ENCODE results near the gene GRIK4. TPM values are rescaled to one million over a fixed set of nuclear protein-coding genes. Genes with fewer than 3 reads are reported as not detected.

The GRIK4 gene
- total RNA-seq, 2 experiments from 2014 or later: not detected

DNA sequence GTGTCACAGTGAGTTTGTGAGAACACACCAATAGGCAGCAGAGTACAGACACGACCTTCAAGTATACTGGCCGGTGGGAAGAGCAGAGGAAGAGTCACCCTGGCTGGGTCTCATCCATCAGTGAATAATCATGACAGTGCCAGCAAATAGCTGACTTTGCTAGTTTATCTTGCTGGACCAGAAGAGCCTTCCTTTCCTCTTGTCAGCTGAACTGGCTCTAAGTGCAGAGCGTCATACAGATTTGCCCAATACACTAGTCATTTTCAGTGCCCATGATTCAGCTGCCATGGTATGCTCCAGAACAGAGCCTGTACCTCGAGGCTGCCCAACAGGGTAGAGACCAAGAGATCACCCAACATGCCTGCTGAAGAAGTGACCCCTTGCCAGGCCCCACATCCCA, 429.5 kb downstream of the GRIK4 start:
- Mint-ChIP-seq H3K9me3 (ENCODE audit: insufficient read depth) (peaks cover 7% of the 10 kb centered on the region), H3K36me3 (ENCODE audit: low read depth) (no peaks in the 10 kb centered on the region), H3K4me1 (ENCODE audit: low read depth) (no peaks in the 10 kb centered on the region), H3K4me3 (no peak overlapping the region), H3K27ac (no peak overlapping the region), H3K27me3 (ENCODE audit: low read depth) (peaks cover 7% of the 10 kb centered on the region)
- no peak for ATAC-seq
- no peak for DNase-seq
- ChIA-PET CTCF (no interaction called here), POLR2A (no interaction called here)

DNA sequence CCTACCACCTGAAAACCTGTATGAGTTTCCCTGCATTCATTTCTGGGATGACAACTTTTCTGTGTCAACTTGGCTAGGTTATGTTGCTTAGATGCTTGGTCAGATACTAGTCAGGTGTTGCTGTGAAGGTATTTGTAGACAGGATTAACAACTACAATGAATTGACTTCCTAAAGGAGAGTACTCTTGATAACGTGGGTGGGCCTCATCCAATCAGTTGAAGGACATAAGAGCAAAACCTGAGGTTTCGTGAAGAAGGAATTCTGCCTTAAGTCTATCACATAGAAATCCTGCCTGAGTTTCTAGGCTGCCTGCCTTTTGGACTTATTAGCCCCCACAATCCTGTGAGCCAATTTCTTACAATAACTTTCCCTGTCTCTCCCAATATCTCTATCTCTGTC, 431.2 kb downstream of the GRIK4 start:
- POLR2A ChIA-PET: no interaction called here
- CTCF ChIA-PET: no interaction called here
- peaks cover 7% of the 10 kb centered on the region for H3K9me3 Mint-ChIP-seq (ENCODE audit: insufficient read depth)
- H3K27ac Mint-ChIP-seq: no peak overlapping the region
- no peaks in the 10 kb centered on the region for H3K4me1 Mint-ChIP-seq (ENCODE audit: low read depth)
- no peaks in the 10 kb centered on the region for H3K36me3 Mint-ChIP-seq (ENCODE audit: low read depth)
- DNase-seq: no peak
- H3K27me3 Mint-ChIP-seq (ENCODE audit: low read depth): peaks cover 6% of the 10 kb centered on the region
- no peak for ATAC-seq
- no peak overlapping the region for H3K4me3 Mint-ChIP-seq

DNA sequence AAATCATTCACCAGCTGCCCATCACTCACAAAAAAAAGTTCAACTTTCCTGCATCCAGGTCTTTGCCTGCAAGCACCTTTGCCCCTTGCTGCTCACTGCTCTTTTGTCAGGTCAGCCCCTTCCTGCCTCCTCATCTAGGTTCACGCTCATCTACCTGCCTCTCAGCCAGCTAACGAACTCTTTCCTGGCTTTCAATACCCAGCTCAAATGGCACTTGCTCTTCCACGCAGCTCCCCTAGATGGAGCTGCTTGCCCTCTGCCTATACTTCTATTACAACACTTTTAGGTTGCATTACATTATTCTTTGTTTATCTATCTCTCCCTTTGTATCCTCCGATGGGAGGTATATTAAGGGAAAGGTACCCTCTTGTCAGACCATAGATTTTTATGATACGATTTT, 433.5 kb downstream of the GRIK4 start:
- Mint-ChIP-seq H3K27ac (no peak overlapping the region), H3K4me1 (ENCODE audit: low read depth) (no peaks in the 10 kb centered on the region), H3K4me3 (no peak overlapping the region), H3K36me3 (ENCODE audit: low read depth) (no peaks in the 10 kb centered on the region), H3K9me3 (ENCODE audit: insufficient read depth) (peaks cover 7% of the 10 kb centered on the region), H3K27me3 (ENCODE audit: low read depth) (peaks cover 3% of the 10 kb centered on the region)
- ATAC-seq (no peak), DNase-seq (no peak)
- ChIA-PET POLR2A (interaction anchor here (0.6 kb wide), 1 partner anchor 997 kb away, joined by 3 read pairs; no protein-coding TSS in a partner anchor), CTCF (interaction anchor here (0.9 to 3.1 kb wide), 2 partner anchors 41 to 250 kb away, joined by 4 to 19 read pairs; no protein-coding TSS in a partner anchor)

DNA sequence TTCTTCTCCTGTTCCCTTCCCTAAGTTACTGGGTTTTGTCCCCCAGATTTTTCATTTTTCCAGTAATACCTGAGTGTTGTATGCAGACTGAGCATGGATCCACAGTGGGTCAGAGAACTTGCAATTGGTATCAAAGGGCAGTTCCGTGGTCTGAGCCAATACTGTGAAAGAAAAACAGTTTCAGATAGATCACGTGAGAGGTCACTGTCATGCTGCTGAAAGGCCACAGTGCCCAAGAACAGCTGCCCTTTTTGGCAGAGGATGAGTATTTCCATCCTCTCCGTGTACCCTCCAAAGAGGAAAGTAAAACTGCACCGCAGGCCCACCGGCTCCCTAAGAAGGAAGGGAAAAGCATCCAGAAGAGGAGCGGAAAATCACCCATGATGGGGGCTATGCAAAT, 439.3 kb downstream of the GRIK4 start:
- H3K27ac Mint-ChIP-seq: no peak overlapping the region
- ATAC-seq (no peak), DNase-seq (no peak)
- H3K36me3 Mint-ChIP-seq (ENCODE audit: low read depth): no peaks in the 10 kb centered on the region
- H3K9me3 Mint-ChIP-seq (ENCODE audit: insufficient read depth): no peaks in the 10 kb centered on the region
- H3K4me3 Mint-ChIP-seq: no peak overlapping the region
- CTCF ChIA-PET: no interaction called here
- H3K4me1 Mint-ChIP-seq (ENCODE audit: low read depth): peaks cover 6% of the 10 kb centered on the region
- H3K27me3 Mint-ChIP-seq (ENCODE audit: low read depth): peaks cover 8% of the 10 kb centered on the region
- POLR2A ChIA-PET: no interaction called here

DNA sequence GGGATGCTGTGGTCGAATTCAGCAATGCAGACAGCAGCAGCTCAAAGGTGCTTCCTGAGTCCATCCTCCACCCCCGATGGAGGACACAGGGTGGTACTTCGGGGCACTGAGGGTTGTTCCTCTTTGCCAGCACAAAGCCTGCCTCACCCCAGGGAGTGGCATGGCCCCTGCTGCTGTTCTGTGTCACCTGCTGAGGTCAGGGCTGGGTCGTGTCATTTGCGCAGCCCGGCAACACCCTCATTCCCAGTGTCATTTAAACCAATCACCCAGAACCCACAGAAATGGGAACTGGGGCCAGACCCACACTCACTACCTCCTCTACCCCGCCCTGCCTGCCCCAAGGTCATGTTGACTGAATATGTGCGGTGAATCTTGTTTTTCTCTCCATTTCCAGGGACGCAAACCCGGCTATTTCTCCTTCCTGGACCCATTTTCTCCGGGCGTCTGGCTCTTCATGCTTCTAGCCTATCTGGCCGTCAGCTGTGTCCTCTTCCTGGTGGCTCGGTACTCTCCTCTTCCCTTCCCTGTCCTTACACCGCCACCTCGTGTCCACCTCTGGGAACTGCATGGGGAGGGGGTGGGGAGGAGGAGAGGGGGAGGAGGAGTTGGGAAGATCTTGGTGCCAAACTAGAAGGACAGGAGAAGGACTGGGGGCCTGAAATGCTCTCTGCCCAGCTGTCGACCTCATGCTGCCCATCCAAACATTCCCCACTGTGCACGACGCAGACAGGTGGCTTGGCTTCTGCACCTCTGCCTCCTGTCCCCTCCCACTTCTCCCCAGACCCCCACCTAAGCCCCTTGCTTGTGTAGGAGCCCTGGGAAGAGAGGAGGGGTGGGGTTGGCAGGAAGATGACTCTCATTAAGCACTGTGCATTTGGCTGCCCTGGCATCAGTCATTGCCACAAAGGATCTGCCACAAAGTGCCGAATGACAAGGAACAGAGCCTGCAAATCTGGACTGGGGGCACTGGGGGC, 441.2 kb downstream of the GRIK4 start:
- peaks cover 8% of the 10 kb centered on the region for H3K27me3 Mint-ChIP-seq (ENCODE audit: low read depth)
- DNase-seq (peak; percentile 58), ATAC-seq (peak; percentile 74)
- POLR2A ChIA-PET: no interaction called here
- H3K4me3 Mint-ChIP-seq: peak overlapping the region; percentile 29
- no peaks in the 10 kb centered on the region for H3K36me3 Mint-ChIP-seq (ENCODE audit: low read depth)
- CTCF ChIA-PET: interaction anchor here (0.9 to 1.5 kb wide), 3 partner anchors 16 to 90 kb away, joined by 3 to 5 read pairs (median 5); no protein-coding TSS in a partner anchor
- peaks cover 18% of the 10 kb centered on the region for H3K4me1 Mint-ChIP-seq (ENCODE audit: low read depth)
- no peak overlapping the region for H3K27ac Mint-ChIP-seq
- no peaks in the 10 kb centered on the region for H3K9me3 Mint-ChIP-seq (ENCODE audit: insufficient read depth)

DNA sequence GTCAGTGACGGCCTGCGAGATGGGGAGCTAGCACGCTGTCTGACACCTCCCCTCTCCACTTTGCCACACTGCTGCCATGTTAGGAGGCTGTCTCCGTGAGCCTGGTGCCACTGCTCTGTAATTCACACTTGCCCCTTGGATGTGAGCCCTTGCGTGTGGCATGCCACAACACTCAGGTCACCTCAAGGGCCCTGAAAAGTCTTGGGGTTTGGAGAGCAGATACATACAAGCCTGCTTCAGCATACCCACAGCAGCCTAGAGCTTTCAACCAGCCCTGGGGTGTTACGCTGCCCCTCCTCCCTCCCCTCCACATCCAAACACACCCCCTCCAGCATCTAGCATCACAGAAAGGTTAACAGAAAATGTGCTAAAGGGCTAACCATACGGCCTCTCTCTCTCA, 442.8 kb downstream of the GRIK4 start:
- Mint-ChIP-seq H3K27me3 (ENCODE audit: low read depth) (peaks cover 8% of the 10 kb centered on the region), H3K4me1 (ENCODE audit: low read depth) (peaks cover 20% of the 10 kb centered on the region), H3K4me3 (no peak overlapping the region), H3K9me3 (ENCODE audit: insufficient read depth) (no peaks in the 10 kb centered on the region), H3K36me3 (ENCODE audit: low read depth) (no peaks in the 10 kb centered on the region), H3K27ac (no peak overlapping the region)
- DNase-seq (no peak), ATAC-seq (no peak)
- POLR2A ChIA-PET: no interaction called here
- CTCF ChIA-PET: no interaction called here

DNA sequence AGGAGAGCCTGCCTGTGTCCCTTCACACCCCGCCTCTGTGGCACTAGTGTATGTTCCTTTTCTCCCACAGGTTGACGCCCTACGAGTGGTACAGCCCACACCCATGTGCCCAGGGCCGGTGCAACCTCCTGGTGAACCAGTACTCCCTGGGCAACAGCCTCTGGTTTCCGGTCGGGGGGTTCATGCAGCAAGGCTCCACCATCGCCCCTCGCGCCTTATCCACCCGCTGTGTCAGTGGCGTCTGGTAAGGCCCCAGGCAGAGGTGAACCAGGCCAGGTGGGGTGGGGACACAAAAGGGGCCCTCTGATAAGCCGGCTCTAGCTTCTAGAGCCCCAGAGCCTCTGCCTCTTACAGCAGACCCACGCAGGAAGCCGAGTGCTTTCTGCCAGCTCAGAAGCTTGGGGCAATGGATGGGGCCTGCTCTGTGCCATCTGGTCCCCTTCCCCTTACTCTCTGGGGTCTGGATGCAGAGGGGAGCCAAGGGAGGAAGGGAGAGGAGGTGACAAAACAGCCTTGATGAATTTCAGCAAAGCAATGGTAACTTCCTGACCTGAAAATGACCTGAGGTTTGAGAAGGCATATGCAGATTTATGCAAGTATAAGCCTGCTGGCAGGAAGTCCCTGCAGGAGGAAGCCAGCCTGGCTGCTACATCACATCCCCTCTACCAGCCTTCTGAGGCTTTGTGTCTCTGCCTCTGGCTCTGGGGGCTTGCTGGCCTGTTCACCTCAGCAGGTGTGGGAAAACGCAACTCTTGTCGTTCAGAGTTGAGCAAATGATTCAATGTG, 445.4 kb downstream of the GRIK4 start:
- CTCF ChIA-PET: no interaction called here
- peak overlapping the region; percentile 84 for H3K27ac Mint-ChIP-seq
- ATAC-seq: peak; percentile 67
- no peaks in the 10 kb centered on the region for H3K9me3 Mint-ChIP-seq (ENCODE audit: insufficient read depth)
- H3K36me3 Mint-ChIP-seq (ENCODE audit: low read depth): no peaks in the 10 kb centered on the region
- POLR2A ChIA-PET: interaction anchor here (0.6 kb wide), 1 partner anchor 395 kb away, joined by 3 read pairs; no protein-coding TSS in a partner anchor
- peaks cover 20% of the 10 kb centered on the region for H3K4me1 Mint-ChIP-seq (ENCODE audit: low read depth)
- no peak overlapping the region for H3K4me3 Mint-ChIP-seq
- DNase-seq: peak; percentile 58
- peaks cover 3% of the 10 kb centered on the region for H3K27me3 Mint-ChIP-seq (ENCODE audit: low read depth)

DNA sequence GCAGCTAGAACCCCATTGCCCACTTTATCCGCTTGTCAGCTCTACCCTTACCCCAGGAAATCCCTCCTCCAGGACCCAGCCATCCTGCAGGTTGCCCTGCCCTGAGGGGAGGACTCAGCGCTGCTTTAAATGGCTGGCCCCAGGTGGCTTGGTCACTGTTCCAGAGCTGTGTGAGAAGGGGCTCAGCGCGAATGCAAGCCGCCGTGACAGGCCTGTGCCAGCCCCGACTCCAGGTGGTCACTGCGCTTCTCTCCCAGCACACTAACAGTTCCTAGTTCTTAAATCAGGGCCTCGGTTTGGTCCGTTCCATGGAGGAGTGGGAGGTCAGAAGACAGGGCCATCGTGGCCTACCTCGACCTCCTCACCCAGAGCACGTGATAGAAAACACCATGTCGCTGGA, 446.6 kb downstream of the GRIK4 start:
- DNase-seq (no peak), ATAC-seq (no peak)
- Mint-ChIP-seq H3K4me1 (ENCODE audit: low read depth) (peaks cover 14% of the 10 kb centered on the region), H3K27me3 (ENCODE audit: low read depth) (no peaks in the 10 kb centered on the region), H3K27ac (no peak overlapping the region), H3K36me3 (ENCODE audit: low read depth) (no peaks in the 10 kb centered on the region), H3K9me3 (ENCODE audit: insufficient read depth) (no peaks in the 10 kb centered on the region), H3K4me3 (no peak overlapping the region)
- ChIA-PET CTCF (no interaction called here), POLR2A (no interaction called here)

DNA sequence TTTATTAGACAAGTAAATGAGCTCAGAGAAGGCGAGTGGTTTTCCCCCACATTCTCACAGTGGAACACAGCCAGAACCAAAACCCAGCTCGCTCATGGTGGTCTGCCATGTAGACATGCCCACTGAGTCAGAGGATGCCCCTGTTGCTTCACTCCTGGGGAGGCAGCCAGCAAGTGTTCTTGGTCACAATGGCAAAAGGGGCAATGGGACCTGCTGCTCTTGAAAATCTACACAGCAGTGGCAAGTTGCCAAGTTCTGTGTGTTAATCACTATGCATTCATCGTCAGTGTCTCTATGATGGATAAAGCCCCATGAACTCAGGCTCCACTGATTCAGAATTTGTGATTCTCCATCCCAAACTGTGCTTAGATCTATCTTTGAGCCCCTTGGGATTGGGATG, 447.6 kb downstream of the GRIK4 start:
- no peaks in the 10 kb centered on the region for H3K36me3 Mint-ChIP-seq (ENCODE audit: low read depth)
- peaks cover 14% of the 10 kb centered on the region for H3K4me1 Mint-ChIP-seq (ENCODE audit: low read depth)
- ChIA-PET CTCF (no interaction called here), POLR2A (no interaction called here)
- no peaks in the 10 kb centered on the region for H3K9me3 Mint-ChIP-seq (ENCODE audit: insufficient read depth)
- no peak for DNase-seq
- H3K4me3 Mint-ChIP-seq: no peak overlapping the region
- H3K27ac Mint-ChIP-seq: no peak overlapping the region
- ATAC-seq: no peak
- H3K27me3 Mint-ChIP-seq (ENCODE audit: low read depth): no peaks in the 10 kb centered on the region

DNA sequence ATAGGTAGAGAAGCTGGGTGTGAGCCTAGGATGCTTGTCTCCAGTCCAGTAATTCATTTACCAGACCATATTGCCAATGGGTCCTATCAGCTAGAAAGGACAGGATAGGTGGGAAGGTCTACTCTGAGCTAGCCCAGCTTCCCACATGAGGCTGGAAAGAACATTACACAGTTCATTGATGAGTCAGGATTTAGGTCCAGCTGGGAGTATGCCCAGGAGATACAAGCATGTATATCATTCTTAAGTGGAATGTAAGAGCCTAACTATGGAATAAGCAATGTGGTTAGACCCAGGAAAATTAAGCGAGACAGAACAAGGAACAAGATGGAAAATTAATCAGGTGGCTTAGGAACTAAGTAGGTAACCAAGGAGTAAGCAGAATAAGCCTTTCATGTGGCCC, 453.3 kb downstream of the GRIK4 start:
- Mint-ChIP-seq H3K4me3 (no peak overlapping the region), H3K4me1 (ENCODE audit: low read depth) (no peaks in the 10 kb centered on the region), H3K36me3 (ENCODE audit: low read depth) (no peaks in the 10 kb centered on the region), H3K27ac (no peak overlapping the region), H3K27me3 (ENCODE audit: low read depth) (peaks cover 3% of the 10 kb centered on the region), H3K9me3 (ENCODE audit: insufficient read depth) (no peaks in the 10 kb centered on the region)
- POLR2A ChIA-PET: no interaction called here
- ATAC-seq (no peak), DNase-seq (no peak)
- CTCF ChIA-PET: no interaction called here

DNA sequence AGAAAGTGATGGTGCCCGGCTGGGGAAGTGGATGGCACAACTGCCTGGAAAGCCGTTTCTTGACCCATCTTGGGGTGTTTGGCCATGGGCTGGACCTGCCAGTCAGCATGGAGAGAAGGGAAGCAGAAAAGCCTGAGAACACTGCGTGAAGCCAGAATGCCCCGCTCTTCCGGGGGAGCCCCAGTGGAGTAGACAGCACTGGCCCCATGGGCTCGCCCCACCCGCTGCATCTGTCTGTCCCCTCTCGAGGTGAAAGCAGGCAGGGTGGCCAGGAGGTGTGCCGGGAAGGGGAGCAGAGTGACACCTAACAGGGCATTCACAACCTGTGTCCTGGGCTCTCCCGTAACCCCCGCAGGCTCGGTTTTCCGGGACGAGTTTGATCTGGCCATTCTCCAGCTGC, 455.3 kb downstream of the GRIK4 start:
- no peak overlapping the region for H3K4me3 Mint-ChIP-seq
- H3K9me3 Mint-ChIP-seq (ENCODE audit: insufficient read depth): no peaks in the 10 kb centered on the region
- H3K4me1 Mint-ChIP-seq (ENCODE audit: low read depth): no peaks in the 10 kb centered on the region
- H3K27me3 Mint-ChIP-seq (ENCODE audit: low read depth): peaks cover 3% of the 10 kb centered on the region
- POLR2A ChIA-PET: no interaction called here
- no peaks in the 10 kb centered on the region for H3K36me3 Mint-ChIP-seq (ENCODE audit: low read depth)
- DNase-seq (no peak), ATAC-seq (no peak)
- no peak overlapping the region for H3K27ac Mint-ChIP-seq
- CTCF ChIA-PET: no interaction called here

DNA sequence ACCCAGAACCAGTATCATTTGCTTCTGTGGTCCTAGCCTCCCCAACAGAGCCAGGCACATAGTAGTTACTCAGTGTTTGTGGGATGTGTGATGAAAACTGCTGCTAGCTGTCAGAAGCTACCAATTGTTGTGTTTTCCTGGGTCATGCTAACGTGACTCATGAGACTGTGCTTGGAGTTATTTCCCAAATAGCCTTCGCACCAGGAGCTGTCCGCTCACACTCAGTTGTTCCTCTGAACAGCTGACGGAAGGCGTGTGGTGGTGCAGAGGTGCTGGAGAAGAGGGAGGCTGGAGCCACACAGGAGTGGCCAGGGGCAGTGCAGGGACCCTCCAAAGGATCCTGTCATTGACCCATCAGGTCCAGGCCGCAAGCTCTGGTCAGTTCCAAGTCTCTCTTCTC, 458.4 kb downstream of the GRIK4 start:
- Mint-ChIP-seq H3K9me3 (ENCODE audit: insufficient read depth) (no peaks in the 10 kb centered on the region), H3K27ac (no peak overlapping the region), H3K4me1 (ENCODE audit: low read depth) (no peaks in the 10 kb centered on the region), H3K4me3 (no peak overlapping the region), H3K27me3 (ENCODE audit: low read depth) (peaks cover 3% of the 10 kb centered on the region), H3K36me3 (ENCODE audit: low read depth) (no peaks in the 10 kb centered on the region)
- POLR2A ChIA-PET: no interaction called here
- DNase-seq (no peak), ATAC-seq (no peak)
- CTCF ChIA-PET: no interaction called here
